GM18861 (cell line): Measurements from ENCODE around the gene TAP1.
"Not testable (repeated sequence)": the region's sequence is repeated elsewhere in the genome, so short reads cannot be mapped to it uniquely, and the experiment has no call there.

Experiments
- ATAC-seq: cut with Tn5 transposase; IDR thresholded peaks from one replicate; pipeline ENCODE4 v1.9.1; 2021; ENCODE audit not compliant: unreplicated experiment

Gene TAP1

DNA sequence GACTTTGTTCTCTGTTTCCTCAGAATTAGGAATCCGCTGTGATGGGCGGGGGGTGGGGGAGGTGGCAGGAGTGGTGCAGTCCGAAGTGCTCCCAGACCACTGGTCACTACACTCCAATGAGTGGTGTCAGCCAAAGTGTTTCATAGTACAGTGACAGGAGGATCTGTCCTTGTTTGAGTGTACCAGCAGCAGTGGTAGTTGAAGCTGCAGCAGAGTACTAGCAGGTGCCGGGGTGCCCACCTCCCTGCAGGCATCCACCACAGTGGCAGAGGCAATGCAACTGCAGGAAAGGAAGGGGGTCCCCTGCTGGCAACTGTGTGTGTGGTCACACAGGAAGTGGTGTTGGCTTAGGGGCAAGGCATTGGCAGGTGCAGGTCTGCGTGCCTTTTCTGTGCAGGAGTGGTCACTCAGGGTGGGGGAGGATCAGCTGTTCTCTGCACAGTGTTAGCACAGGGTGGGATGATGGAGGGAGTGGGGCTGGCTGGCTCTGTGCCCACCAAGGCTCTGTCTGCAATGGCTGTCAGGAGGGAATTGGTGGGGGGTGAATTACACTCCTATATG is 46.4 kb downstream of the TAP1 start:
- ATAC-seq = no peak

DNA sequence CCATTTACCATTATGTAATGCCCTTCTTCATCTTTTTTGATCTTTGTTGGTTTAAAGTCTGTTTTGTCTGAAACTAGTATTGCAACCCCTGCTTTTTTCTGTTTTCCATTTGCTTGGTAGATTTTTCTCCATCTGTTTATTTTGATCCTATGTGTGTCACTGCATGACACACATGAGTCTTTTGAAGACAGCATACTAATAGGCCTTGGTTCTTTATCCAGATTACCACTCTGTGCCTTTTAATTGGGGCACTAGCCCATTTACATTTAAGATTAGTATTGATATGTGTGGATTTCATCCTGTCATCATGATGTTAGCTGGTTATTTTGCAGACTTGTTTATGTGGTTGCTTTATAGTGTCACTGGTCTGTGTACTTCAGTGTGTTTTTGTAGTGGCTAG is 48.1 kb downstream of the TAP1 start:
- not testable (repeated sequence) for ATAC-seq

DNA sequence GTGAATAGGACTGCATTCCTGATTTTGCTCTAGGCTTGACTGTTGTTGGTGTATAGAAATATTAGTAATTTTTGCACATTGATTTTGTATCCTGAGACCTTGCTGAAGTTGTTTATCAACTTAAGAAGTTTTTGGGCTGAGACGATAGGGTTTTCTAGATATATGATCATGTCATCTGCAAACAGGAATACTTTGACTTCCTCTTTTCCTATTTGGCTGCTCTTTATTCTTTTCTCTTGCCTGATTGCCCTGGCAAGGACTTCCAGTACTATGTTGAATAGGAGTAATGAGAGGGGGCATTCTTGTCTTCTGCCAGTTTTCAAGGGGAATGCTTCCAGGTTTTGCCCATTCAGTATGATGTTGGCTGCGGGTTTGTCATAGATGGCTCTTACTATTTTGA is 50.1 kb downstream of the TAP1 start:
- ATAC-seq = no peak

DNA sequence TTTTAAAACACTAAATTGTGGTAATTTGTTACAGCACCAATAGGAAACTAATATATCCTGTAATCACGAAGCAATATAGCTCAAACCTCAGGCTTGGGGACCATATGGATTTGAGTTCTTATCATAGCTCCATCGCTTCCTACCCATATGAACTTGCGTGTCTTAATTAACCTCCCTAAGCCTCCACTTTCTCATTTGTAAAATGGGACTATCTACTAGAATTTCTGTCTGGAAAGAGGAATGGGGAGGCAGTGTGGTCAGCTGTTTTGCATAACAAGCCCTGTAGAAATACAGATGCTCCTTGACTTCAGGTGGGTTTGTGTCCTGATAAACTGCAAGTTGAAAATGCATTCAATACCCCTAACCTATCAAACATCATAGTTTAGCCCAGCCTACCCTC is 53.8 kb downstream of the TAP1 start:
- ATAC-seq = no peak

DNA sequence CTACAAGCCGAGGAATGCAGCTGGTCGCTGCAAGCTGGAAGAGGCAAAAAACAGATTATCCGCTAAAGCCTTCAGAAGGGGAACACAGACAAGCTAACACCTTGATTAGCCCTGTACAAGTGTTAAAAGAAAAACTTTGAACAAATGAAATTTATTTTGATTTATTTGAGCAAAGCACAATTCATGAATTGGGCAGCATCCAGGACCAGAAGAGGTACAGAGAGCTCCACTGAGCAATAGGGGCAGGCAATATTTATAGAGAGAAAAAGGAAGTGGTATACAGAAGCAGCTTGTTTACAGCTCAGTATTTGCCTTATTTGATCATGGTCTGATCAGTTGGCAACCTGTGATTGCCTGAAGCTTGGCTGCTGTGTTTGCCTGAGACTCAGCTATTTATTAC is 54.3 kb downstream of the TAP1 start:
- no peak for ATAC-seq

DNA sequence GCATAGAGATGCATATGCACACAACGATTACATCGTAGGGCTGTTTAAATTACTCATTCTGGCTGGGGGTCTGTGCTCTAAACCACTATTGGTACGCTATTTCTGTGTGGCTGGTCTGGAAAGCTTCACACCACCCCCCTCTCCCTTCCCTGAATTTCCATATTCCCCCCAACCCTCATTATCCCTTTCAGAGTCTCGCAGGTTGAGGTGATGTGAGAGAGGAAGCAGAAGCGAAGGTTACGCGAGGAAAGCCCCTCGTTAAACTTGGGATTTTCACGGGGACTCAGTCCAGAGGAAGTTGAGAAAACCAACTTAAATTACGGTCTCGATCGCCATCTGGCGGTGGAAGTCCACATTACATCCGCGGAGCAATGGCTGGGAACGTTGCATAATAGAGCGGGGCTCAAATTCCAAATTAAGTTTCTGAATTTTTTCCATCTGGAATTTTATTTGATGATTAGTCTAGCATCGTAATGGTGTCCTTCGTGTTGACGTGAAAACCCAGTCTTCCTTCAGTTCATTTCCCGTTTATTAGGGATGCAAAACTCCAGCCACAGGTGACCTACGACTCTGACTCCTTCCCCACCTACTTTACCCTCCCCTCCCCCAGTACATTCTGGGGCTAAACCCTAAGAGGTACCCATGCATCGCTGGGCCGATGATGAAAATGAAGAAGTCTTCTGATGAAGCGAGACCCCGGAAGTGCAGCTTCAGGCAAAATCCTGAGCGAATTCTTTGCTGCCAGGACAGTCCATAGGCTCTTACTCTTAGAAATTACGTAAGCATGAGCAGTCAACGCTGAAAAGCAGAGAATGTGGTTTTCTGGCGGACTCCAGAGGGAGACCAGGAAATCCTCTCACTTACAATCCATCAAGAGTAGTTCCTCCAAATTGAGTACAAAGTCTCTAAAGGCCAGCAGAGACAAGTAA is 56.4 kb downstream of the TAP1 start:
- ATAC-seq = no peak
